SJSA1 (cell line): Measurements from ENCODE around the gene FADS2. TPM values are rescaled to one million over a fixed set of nuclear protein-coding genes. Genes with fewer than 3 reads are reported as not detected.

Experiments
- DNase-seq, 2 experiments: peaks; one replicate each; pipeline ENCODE4 v3.0.0-alpha.2; 2015 to 2020; ENCODE audit warnings: low spot score in 2 of 2, low read depth in 1 of 2
- H3K27ac ChIP-seq: fragments of 250-450 bp; sonication (Bioruptor Pico); 2 replicates; pipeline ENCODE4 v1.5.1; 2020; ENCODE audit warnings: mild to moderate bottlenecking, moderate library complexity
- H3K27me3 ChIP-seq: fragments of 250-450 bp; sonication (Bioruptor Pico); replicated peaks from 2 replicates; pipeline ENCODE4 v1.5.1; 2020; ENCODE audit warnings: mild to moderate bottlenecking, moderate library complexity
- H3K36me3 ChIP-seq: fragments of 250-450 bp; sonication (Bioruptor Pico); 2 replicates; pipeline ENCODE4 v1.5.1; 2020; ENCODE audit warnings: mild to moderate bottlenecking
- H3K4me1 ChIP-seq: fragments of 250-450 bp; sonication (Bioruptor Pico); replicated peaks from 2 replicates; pipeline ENCODE4 v1.6.1; 2021; ENCODE audit warnings: mild to moderate bottlenecking
- H3K4me3 ChIP-seq: fragments of 250-450 bp; sonication (Bioruptor Pico); 2 replicates; pipeline ENCODE4 v1.5.1; 2020; ENCODE audit warnings: mild to moderate bottlenecking
- H3K9me3 ChIP-seq: fragments of 250-450 bp; sonication (Bioruptor Pico); replicated peaks from 2 replicates; pipeline ENCODE4 v1.5.1; 2020; ENCODE audit warnings: mild to moderate bottlenecking
- total RNA-seq: library from RNA; depleted of rRNA; stranded (reverse); fragments of >200 nt; shearing (Covaris generic); gene quantifications from 2 replicates; pipeline ENCODE4 v1.2.3, GENCODE V29; 2014

Gene FADS2
- total RNA-seq, 1 experiment from 2014 or later: 8.5 TPM

DNA sequence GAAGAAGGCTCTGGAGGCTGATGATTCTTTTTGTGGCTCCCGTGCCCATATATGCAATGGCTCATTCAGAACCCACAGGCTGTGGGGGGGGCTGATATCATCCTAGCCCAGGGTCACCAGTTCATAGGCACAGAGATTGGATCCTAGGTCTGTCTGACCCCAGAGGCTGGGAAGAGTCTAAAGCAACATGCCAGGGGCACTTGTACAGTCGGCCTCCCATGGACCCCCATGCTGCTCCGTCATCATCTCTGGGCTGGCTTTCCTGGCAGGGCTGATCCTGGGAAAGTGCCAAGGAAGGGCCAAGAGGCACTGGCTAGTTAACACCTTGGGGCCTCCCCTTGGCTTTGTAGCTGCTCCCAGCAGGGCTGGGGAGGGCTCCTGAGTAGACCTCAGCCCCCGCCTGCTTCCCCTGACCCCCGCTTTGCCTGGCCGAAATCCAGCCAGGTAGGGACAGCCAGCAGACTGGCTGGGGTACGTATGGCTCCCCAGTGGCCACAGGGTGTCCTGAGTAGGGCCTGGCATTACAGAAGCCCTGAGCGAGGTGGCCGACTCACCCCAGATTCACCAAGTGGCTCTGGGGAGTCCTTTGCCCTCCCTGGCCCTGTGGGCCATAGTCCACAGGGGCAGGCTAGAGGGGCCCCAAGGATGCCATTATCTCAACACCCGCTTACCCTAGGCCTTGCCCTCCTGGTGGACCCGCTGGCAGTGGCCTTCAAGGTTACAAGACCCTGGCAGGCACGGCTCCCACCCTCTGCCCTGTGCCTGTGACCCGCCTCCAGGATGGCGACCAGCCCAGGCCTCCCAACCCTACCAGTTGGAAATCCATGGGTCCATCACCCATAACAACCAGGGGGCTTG is 40.7 kb downstream of the FADS2 start:
- DNase-seq: no peak
- Histone ChIP-seq H3K4me1 (peaks cover 6% of the 10 kb centered on the region), H3K27me3 (no peaks in the 10 kb centered on the region), H3K9me3 (no peaks in the 10 kb centered on the region), H3K27ac (no peak overlapping the region), H3K4me3 (no peak overlapping the region), H3K36me3 (peaks cover 8% of the 10 kb centered on the region)

DNA sequence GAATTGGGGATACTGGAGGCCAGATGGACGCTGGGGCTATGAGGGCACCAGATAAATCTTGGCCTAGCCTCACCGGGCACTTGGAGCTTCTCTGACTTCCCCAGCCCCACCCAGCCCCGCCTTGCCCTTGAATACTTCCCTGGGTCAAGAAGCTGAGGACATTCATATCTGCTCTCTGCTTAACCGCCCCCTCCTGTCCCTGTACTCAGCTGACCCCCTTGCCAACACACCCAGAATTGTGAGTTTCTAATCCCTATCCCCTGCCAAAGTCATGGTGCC is 41.3 kb downstream of the FADS2 start:
- H3K4me3 ChIP-seq: no peak overlapping the region

DNA sequence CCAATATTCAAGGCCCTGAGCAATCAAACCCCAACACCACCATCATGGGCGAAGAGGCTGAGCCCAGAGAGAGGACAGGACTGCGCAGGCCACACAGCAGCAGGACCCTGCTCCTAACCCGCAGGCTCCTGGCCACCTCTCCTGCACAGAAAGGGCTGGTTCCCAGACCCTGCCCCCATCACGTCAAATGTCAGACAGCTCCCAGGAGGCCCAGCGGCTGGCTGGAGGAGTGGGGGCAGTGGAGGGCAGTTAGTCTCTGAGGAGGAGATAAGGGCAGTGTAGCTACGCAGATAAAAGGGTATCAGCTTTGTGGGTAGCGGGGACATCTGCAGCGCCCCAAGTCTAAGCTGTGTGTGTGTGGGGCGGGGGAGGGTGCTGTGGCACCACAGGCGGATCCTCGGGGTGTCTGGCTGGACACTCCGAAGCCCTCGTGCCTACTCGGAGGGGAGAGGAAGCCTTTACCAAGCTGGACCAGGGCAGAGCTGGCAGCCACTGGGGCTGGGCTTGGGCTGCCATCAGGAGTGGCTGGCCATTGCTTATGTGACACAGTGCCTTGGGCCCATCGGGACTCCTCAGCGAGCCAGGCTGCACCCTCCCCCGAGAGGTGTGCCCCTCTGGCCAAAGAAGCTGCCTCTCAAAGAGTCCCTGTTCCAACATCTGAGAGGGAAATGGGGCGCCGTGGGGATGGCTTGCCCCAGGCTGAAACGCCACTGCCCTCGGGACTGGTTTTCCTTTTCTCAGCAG is 41.8 kb downstream of the FADS2 start:
- DNase-seq: no peak
- Histone ChIP-seq H3K36me3 (peaks cover 15% of the 10 kb centered on the region), H3K27ac (no peak overlapping the region), H3K4me3 (no peak overlapping the region), H3K9me3 (no peaks in the 10 kb centered on the region), H3K27me3 (no peaks in the 10 kb centered on the region), H3K4me1 (peaks cover 6% of the 10 kb centered on the region)

More for the DNA sequence above, 41.3 kb downstream of the FADS2 start:
- DNase-seq: no peak
- no peaks in the 10 kb centered on the region for H3K9me3 ChIP-seq
- peaks cover 13% of the 10 kb centered on the region for H3K36me3 ChIP-seq
- H3K27me3 ChIP-seq: no peaks in the 10 kb centered on the region
- peaks cover 6% of the 10 kb centered on the region for H3K4me1 ChIP-seq
- no peak overlapping the region for H3K27ac ChIP-seq

DNA sequence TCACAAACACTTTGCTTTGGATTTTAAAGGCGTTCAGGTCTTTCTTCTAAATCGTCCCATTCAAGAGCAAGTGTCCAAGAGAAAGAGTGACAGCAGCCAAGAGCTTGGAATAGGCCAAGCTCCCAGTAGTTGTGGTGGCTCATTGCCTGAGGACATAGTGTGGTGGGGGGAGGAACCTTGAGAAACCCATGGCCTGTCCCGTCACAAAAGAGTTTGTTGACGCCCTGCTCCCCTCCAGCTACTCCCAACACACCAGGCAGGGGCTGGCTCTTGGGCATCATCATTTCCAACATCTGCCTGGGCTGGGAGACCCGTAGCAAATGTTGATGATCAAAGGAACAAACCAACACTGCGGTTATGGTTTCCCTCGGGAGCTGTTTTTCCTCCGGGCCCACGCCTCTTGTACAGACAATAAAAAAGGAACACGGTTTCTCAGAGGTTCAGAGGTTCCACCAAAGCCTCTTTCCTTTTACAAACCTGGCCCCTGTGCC is 42.5 kb downstream of the FADS2 start:
- H3K27me3 ChIP-seq: no peaks in the 10 kb centered on the region
- no peak for DNase-seq
- H3K27ac ChIP-seq: no peak overlapping the region
- peaks cover 19% of the 10 kb centered on the region for H3K36me3 ChIP-seq
- no peaks in the 10 kb centered on the region for H3K9me3 ChIP-seq
- peaks cover 6% of the 10 kb centered on the region for H3K4me1 ChIP-seq
- no peak overlapping the region for H3K4me3 ChIP-seq

DNA sequence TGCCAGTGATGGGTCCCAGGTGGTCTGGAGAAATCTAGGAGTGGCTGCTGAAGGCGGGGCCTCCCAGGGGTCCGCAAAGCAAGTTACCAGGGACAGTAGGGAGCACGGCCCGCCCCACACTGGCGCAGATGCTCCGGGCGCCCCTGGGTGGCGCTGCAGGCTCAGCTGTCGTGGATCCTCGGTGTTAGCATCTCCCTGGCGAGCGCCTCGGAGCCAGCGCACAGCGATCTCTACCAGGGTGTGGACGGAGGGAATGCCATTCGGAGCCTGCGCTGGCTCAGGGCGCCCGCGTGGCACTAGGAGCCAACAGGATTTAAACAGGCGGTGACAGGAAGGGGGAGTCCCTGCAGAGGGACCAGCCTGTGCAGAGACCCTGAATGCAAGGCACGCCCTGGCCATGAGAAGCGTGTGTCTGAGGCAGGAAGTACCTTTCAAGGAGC is 43.1 kb downstream of the FADS2 start:
- Histone ChIP-seq H3K27me3 (no peaks in the 10 kb centered on the region), H3K27ac (no peak overlapping the region), H3K4me1 (peaks cover 6% of the 10 kb centered on the region), H3K9me3 (no peaks in the 10 kb centered on the region), H3K4me3 (no peak overlapping the region), H3K36me3 (peaks cover 23% of the 10 kb centered on the region)
- peak; percentile 77 to 92 for DNase-seq

DNA sequence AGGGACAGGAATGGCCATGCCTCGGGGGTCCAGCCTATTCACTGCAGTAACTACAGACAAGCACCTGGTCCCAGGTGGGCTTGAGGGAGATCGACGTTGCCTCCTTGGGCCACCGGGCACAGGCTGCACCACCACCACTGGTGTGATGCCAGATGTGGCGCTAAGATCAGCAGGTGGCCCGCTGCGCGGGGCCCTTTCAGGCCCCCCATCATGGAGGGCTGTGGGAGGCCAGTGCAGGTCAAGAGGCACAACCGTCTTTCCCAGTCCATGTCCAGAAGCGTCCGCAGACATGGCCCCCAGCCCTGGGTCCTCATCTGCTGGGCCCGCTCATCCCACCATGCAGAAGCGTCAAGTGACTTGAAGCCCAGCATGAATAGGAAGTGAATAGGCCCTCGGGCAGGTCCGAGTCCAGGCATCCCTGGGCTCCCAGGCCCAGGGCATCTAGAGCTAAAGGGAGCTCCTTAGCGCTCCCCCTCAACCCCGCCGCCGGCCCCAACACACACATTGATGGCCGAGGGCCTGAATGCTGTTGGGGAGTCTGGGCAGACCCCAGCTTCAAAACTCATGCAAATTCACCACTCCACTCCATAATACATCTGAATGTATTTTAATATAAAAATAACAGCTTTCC is 45.0 kb downstream of the FADS2 start:
- Histone ChIP-seq H3K9me3 (no peaks in the 10 kb centered on the region), H3K4me3 (no peak overlapping the region), H3K4me1 (peaks cover 6% of the 10 kb centered on the region), H3K27me3 (no peaks in the 10 kb centered on the region), H3K27ac (no peak overlapping the region), H3K36me3 (peaks cover 40% of the 10 kb centered on the region)
- DNase-seq: no peak

DNA sequence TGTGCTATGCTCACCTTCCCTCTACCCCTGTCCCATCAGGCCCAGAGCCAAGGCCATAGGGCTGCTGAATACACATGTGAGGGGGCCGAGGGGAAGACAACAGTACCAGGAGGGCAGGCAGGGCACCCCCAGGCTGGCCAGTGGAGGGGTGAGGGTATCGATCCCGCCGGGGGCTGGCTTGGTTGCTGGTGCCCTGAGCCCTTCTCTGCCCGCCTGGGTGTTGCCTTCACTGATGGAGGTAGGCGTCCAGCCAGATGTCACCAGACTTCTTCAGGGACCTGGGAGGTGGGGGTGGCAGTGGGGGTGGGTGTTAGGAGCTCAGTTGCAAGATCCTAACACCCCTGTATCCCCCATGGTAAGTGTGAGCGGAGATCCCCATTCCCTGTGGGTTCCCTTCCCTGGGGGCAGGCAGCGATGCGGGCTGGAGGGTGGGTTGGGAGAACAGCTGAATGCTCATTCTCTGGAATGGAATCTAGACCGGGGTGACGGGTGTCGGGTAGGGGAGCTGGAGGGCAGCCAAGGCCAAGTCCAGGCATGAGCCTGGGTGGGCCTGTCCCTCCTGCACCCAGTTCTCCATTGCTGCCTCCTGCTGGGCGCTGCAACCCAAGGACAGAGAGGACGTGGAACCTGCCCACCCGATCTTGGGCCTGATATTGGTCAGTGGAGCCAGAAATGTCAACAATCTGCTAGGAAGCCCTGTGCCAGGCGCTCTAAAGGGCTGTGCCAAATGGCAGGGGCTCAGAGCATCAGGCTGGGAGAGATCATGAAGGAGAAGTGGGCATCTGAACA is 45.7 kb downstream of the FADS2 start:
- Histone ChIP-seq H3K27me3 (no peaks in the 10 kb centered on the region), H3K9me3 (no peaks in the 10 kb centered on the region), H3K4me3 (no peak overlapping the region), H3K36me3 (peaks cover 47% of the 10 kb centered on the region), H3K4me1 (peaks cover 6% of the 10 kb centered on the region), H3K27ac (no peak overlapping the region)
- DNase-seq: no peak

DNA sequence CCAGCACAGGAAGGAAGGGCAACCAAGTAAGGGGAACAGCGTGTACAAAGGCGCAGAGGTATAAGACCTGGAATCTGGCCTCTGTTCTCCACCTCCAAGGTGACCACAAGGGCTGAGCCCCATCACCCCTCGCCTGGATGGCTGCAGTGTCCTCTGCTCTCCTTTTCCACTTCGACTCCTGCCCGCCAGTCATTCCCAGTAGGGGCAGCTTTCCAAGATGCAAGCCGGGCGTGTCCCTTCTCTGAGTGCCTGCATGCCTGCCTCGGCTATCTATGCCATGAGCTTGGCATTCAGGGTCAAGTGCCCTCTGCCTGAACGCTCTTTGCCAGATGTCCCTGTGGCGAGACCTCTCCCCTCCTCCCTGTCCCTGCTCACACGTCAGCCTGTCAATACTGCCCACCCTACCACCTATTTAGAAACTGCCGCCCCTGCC is 46.3 kb downstream of the FADS2 start:
- Histone ChIP-seq H3K4me3 (no peak overlapping the region), H3K4me1 (peaks cover 6% of the 10 kb centered on the region), H3K36me3 (peaks cover 53% of the 10 kb centered on the region), H3K27me3 (no peaks in the 10 kb centered on the region), H3K27ac (no peak overlapping the region), H3K9me3 (no peaks in the 10 kb centered on the region)
- no peak for DNase-seq

DNA sequence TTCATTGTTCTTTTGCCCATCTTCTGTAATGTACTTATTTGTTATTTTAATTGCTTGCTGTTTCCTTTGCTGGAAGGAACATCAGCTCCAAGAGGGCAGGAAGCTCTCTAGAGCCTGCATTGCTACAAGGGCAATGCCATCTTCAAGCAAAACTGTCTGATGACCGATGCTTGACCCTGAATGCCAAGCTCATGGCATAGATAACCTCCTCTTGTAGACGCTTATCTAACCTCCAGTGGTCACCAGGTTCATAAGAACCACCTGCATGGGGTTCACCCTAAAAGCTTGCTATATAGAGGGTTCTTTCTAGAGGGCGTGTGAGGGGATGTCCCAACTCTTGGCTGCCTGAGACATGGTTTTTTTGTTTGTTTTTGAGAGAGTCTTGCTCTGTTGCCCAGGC is 46.8 kb downstream of the FADS2 start:
- Histone ChIP-seq H3K27ac (no peak overlapping the region), H3K4me1 (peaks cover 6% of the 10 kb centered on the region), H3K27me3 (no peaks in the 10 kb centered on the region), H3K36me3 (peaks cover 58% of the 10 kb centered on the region), H3K9me3 (no peaks in the 10 kb centered on the region), H3K4me3 (no peak overlapping the region)
- no peak for DNase-seq

DNA sequence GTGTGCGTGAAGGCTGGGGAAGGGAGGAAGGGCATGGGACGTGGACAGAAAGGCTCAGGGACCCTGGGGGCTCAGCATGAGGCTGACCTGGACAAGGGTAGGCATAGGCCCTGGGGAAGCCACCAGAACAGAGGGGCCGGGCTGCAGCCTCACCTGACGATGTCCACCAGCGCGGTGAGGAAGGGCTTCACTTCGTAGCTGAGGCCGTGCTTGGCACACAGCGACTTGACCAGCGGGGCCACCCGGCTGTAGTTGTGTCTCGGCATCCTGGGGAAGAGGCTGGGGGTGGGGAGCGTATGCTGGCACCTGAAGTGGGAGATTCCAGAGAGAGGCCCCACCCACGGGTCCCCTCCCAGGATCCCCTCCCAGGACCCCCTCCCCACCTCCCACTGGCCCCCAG is 47.6 kb downstream of the FADS2 start:
- DNase-seq: no peak
- Histone ChIP-seq H3K9me3 (no peaks in the 10 kb centered on the region), H3K4me3 (no peak overlapping the region), H3K4me1 (peaks cover 10% of the 10 kb centered on the region), H3K36me3 (peaks cover 61% of the 10 kb centered on the region), H3K27me3 (no peaks in the 10 kb centered on the region), H3K27ac (no peak overlapping the region)

DNA sequence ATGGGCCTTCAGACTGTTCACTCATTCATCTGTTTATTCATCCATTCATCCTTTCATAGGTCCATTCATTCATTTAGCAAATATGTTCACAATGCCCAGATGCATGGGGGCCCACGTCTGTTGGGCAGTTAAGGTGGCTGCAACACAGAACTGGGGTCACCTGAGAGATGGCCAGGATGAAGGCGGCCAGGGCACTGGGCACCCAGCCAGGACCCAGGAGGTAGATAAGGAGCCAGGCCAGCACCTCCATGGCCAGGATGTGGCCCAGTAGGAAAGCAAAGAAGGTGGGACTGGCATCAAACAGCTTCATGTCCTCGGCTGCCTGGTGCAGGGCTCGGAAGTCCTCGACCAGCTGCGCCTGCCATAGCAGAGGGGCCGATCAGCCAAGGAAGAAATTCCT is 51.1 kb downstream of the FADS2 start:
- peaks cover 21% of the 10 kb centered on the region for H3K4me1 ChIP-seq
- H3K4me3 ChIP-seq: no peak overlapping the region
- no peak overlapping the region for H3K27ac ChIP-seq
- no peaks in the 10 kb centered on the region for H3K9me3 ChIP-seq
- no peaks in the 10 kb centered on the region for H3K27me3 ChIP-seq
- no peak for DNase-seq
- H3K36me3 ChIP-seq: peaks cover 72% of the 10 kb centered on the region

DNA sequence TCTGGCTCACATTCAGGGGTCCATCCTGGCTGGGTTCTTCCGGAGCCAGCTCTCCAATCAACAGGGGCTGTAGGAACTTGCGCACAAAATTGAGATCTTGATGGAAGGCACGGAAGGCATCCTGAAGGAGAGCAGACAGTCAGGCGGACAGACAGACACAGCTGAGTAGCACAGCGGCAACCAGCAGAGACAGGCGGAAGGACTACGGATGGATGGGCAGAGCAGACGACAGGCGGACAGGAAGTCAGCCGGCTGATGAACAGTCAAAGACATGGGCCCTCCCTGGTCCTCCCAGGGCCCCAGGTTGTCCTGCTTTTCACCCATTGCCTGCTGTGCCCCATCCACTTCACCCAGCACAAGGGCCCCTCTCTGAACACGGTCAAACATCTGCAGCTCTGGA is 51.9 kb downstream of the FADS2 start:
- H3K27me3 ChIP-seq: no peaks in the 10 kb centered on the region
- peaks cover 75% of the 10 kb centered on the region for H3K36me3 ChIP-seq
- no peak for DNase-seq
- no peak overlapping the region for H3K27ac ChIP-seq
- peaks cover 21% of the 10 kb centered on the region for H3K4me1 ChIP-seq
- no peaks in the 10 kb centered on the region for H3K9me3 ChIP-seq
- no peak overlapping the region for H3K4me3 ChIP-seq

DNA sequence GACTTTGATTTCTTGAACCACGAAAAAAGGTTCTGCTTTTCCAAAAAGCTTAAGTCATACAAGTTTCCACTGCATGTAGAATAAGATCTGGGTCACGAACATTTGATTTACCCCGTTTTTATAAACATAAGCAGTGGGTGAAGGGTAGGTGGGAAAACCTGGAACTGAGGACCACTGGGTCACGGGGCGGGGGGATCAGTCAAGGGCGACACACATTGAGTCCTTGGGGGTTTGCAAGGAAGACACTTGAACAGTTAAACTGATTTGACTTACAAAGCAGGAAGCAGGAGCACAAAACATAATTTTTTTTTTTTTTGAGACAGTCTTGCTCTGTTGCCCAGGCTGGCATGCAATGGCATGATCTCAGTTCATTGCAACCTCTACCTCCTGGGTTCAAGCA is 52.4 kb downstream of the FADS2 start:
- Histone ChIP-seq H3K4me1 (peaks cover 21% of the 10 kb centered on the region), H3K9me3 (no peaks in the 10 kb centered on the region), H3K4me3 (no peak overlapping the region), H3K36me3 (peaks cover 76% of the 10 kb centered on the region), H3K27me3 (no peaks in the 10 kb centered on the region), H3K27ac (no peak overlapping the region)
- DNase-seq: no peak
